Measurements from ENCODE around the gene POC5. TPM values are rescaled to one million over a fixed set of nuclear protein-coding genes. Genes with fewer than 3 reads are reported as not detected.

POC5 gene
- total and polyA plus RNA-seq, 2 of the 4 experiments (the other 2 are of a cell fraction): 6.6 to 12.9 TPM

GRCh38 chr5:75720882-75721281 is 3.6 kb upstream of the POC5 start:
- H2BK120ac ChIP-seq (ENCODE audit: low read depth, low read length): no peak overlapping the region
- no peak overlapping the region for H3K9ac ChIP-seq (ENCODE audit: low read depth, low read length)
- intact Hi-C loops (cut with micrococcal nuclease) (loop anchor here (2.0 kb wide), 1 partner anchor 854 kb away; no protein-coding TSS in a partner anchor), in situ Hi-C loops (cut with MboI; ENCODE audit: low sequenced_read_pairs) (no loop called here), dilution Hi-C loops (cut with HindIII; ENCODE audit: low sequenced_read_pairs, unreplicated experiment) (no loop called here)
- no peaks in the 10 kb centered on the region for H3K9me3 ChIP-seq (ENCODE audit: control insufficient read depth, insufficient read depth, low read length)
- no peaks in the 10 kb centered on the region for H3K36me3 ChIP-seq (ENCODE audit: control insufficient read depth, insufficient read depth, low read length)
- no peak overlapping the region for H4K8ac ChIP-seq (ENCODE audit: low read depth in 2 of 2, low read length in 2 of 2)
- no peaks in the 10 kb centered on the region for H3K4me1 ChIP-seq (ENCODE audit: control insufficient read depth, insufficient read depth, low read length)
- no peak overlapping the region for H3K4ac ChIP-seq (ENCODE audit: low read depth, low read length)
- no peaks in the 10 kb centered on the region for H4K20me1 ChIP-seq (ENCODE audit: insufficient read depth, low read length)
- H2BK15ac ChIP-seq (ENCODE audit: low read depth, low read length): no peak overlapping the region
- DNase-seq (no peak), ATAC-seq (ENCODE audit: low read depth) (no peak)
- no peak overlapping the region for H2AK9ac ChIP-seq (replicated peaks; ENCODE audit: low read depth, low read length, poor library complexity)
- TF ChIP-seq NFE2L2 (IDR thresholded peaks at IDR 0.05; ENCODE audit: low read depth, low read length) (no peak), BHLHE40 (IDR thresholded peaks at IDR 0.05; ENCODE audit: low read depth, low read length) (no peak), SMC3 (IDR thresholded peaks at IDR 0.05; ENCODE audit: low read depth, low read length) (no peak), RCOR1 (IDR thresholded peaks at IDR 0.05; ENCODE audit: insufficient replicate concordance, low read length) (no peak), RAD21 (IDR thresholded peaks at IDR 0.05; ENCODE audit: low read length) (no peak), CTCF (conservative IDR thresholded peaks at IDR 0.05; ENCODE audit: low read depth, low read length) (no peak), MXI1 (IDR thresholded peaks at IDR 0.05; ENCODE audit: borderline replicate concordance, low read depth, low read length) (no peak), FOS (IDR thresholded peaks at IDR 0.05; ENCODE audit: low read depth, low read length) (no peak), POLR2A (IDR thresholded peaks at IDR 0.05; ENCODE audit: low read depth, low read length) (no peak), RFX5 (IDR thresholded peaks at IDR 0.05; ENCODE audit: low read depth, low read length) (no peak), CHD1 (IDR thresholded peaks at IDR 0.05; ENCODE audit: low read depth, low read length) (no peak), CEBPB (IDR thresholded peaks at IDR 0.05; ENCODE audit: low read depth, low read length) (no peak), MAFK (IDR thresholded peaks at IDR 0.05; ENCODE audit: low read depth, low read length) (no peak), MAZ (IDR thresholded peaks at IDR 0.05; ENCODE audit: borderline replicate concordance, low read depth, low read length) (no peak), USF2 (IDR thresholded peaks at IDR 0.05; ENCODE audit: low read depth, low read length) (no peak)
- TF ChIP-seq, protein P1, sequence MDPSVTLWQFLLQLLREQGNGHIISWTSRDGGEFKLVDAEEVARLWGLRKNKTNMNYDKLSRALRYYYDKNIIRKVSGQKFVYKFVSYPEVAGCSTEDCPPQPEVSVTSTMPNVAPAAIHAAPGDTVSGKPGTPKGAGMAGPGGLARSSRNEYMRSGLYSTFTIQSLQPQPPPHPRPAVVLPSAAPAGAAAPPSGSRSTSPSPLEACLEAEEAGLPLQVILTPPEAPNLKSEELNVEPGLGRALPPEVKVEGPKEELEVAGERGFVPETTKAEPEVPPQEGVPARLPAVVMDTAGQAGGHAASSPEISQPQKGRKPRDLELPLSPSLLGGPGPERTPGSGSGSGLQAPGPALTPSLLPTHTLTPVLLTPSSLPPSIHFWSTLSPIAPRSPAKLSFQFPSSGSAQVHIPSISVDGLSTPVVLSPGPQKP (IDR thresholded peaks at IDR 0.05; ENCODE audit: borderline replicate concordance, low read depth, low read length): no peak
- H3K23ac ChIP-seq (ENCODE audit: low read depth, low read length): no peak overlapping the region
- 0 out of 2 replicates have a peak, but pooled peaks cover 4% of the 10 kb centered on the region for H3K9me1 ChIP-seq (ENCODE audit: insufficient read depth, low read length)
- ChIA-PET CTCF (no interaction called here), POLR2A (ENCODE audit: unreplicated experiment) (no interaction called here)
- H3K4me2 ChIP-seq (ENCODE audit: low read depth, low read length): no peak overlapping the region
- H3K56ac ChIP-seq (ENCODE audit: extremely low read depth, insufficient read depth, low read length): no peak overlapping the region
- no peak overlapping the region for H3K4me3 ChIP-seq (ENCODE audit: insufficient read depth, low read depth, low read length)
- WGBS, 2 experiments (ENCODE audit: extremely low coverage in 2 of 2, insufficient read length in 1 of 2): 73% methylated on average over 2 of the region's 5 CpGs; no CpG with 5 or more reads in 1 of the 2 experiments
- no peak overlapping the region for H3K27ac ChIP-seq (ENCODE audit: insufficient read depth, low read length)
- H3K27me3 ChIP-seq (ENCODE audit: control insufficient read depth, insufficient read depth, low read length): no peaks in the 10 kb centered on the region
- no peak overlapping the region for H2BK20ac ChIP-seq (ENCODE audit: low read depth, low read length)
- no TSS peak for BruUV-seq (replicated peaks)
- no peak overlapping the region for H4K5ac ChIP-seq (ENCODE audit: low read depth, low read length)
- H2BK5ac ChIP-seq (ENCODE audit: low read depth, low read length, poor library complexity, severe bottlenecking): no peak overlapping the region
- H2AFZ ChIP-seq (replicated peaks; ENCODE audit: low read length, poor library complexity): no peak overlapping the region
- H3K14ac ChIP-seq (replicated peaks; ENCODE audit: low read depth, low read length): no peak overlapping the region
- no peak overlapping the region for H3K18ac ChIP-seq (ENCODE audit: low read depth, low read length)
- H3K79me1 ChIP-seq (ENCODE audit: low read depth in 1 of 2, low read length in 2 of 2): peaks cover 0 to 10% of the 10 kb centered on the region in 2 experiments; a peak in 1 of 4 replicates
- no peak overlapping the region for H2AK5ac ChIP-seq (ENCODE audit: low read depth, low read length)
- no peak overlapping the region for H4K91ac ChIP-seq (ENCODE audit: insufficient read depth, low read depth, low read length)

Data from IMR-90 (cell line).